HFFc6 (cell line): ENCODE data around the gene RASGRF2. TPM values are rescaled to one million over a fixed set of nuclear protein-coding genes. Genes with fewer than 3 reads are reported as not detected.

Experiments used
- DNase-seq: peaks from one replicate; pipeline ENCODE4 v3.0.0-alpha.2; 2018
- H3K27ac Mint-ChIP-seq: 2 replicates; pipeline ENCODE4 v1.8.0; 2020; ENCODE audit warnings: mild to moderate bottlenecking, mixed read lengths
- H3K27me3 Mint-ChIP-seq: 2 replicates; pipeline ENCODE4 v1.8.0; 2021; ENCODE audit warnings: mild to moderate bottlenecking, moderate library complexity, mixed read lengths; ENCODE audit not compliant: insufficient read depth
- H3K36me3 Mint-ChIP-seq: 2 replicates; pipeline ENCODE4 v1.8.0; 2021; ENCODE audit warnings: low read depth, mixed read lengths
- H3K4me1 Mint-ChIP-seq: 2 replicates; pipeline ENCODE4 v1.8.0; 2020; ENCODE audit warnings: low read depth, mixed read lengths
- H3K4me3 Mint-ChIP-seq: 2 replicates; pipeline ENCODE4 v1.8.0; 2020; ENCODE audit warnings: mild to moderate bottlenecking, moderate library complexity, mixed read lengths
- H3K9me3 Mint-ChIP-seq: 2 replicates; pipeline ENCODE4 v1.8.0; 2020; ENCODE audit warnings: mild to moderate bottlenecking, mixed read lengths
- total RNA-seq, 6 experiments: library from RNA; stranded (reverse); fragmentation: NEBNext Ultra II Directional; extraction: Animal tissue kit (Norgen Biotek cat#: 25700); gene quantifications; 2 replicates in 1 of 6; 3 replicates in 5 of 6; pipeline ENCODE4 v1.2.3, GENCODE V29; 2021
- TF ChIP-seq, protein P1 (sequence below): fragments of 200-600 bp; sonication (generic); IDR thresholded peaks from 2 replicates; pipeline ENCODE4 v1.5.0; 2021; ENCODE audit warnings: antibody characterized with exemption, mild to moderate bottlenecking

The RASGRF2 gene
- total RNA-seq, 6 experiments from 2014 or later: 0.21 to 0.97 (median 0.69) TPM

DNA sequence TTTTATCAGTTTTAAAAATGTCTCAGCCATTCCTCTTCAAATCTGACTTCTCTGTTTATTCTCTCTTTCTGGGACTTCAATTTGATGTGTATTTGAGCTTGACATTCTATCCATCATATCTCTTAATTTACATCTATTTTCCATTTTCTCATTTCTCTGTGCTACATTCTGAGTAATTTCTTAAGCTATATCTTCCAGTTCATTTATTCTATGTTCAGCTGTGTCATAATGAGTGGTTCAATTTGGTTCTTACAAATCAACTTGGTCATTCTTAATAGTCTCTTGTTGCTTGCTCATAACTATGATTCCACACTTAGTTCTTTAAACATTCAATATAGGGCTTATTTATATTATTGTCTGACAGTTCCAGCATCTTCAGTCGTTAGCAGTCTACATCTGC, 289.8 kb downstream of the RASGRF2 start:
- Mint-ChIP-seq H3K4me1 (peaks cover 16% of the 10 kb centered on the region), H3K27me3 (no peaks in the 10 kb centered on the region), H3K27ac (no peak overlapping the region), H3K9me3 (no peaks in the 10 kb centered on the region), H3K4me3 (no peak overlapping the region), H3K36me3 (peaks cover 9% of the 10 kb centered on the region)
- TF ChIP-seq, protein P1, sequence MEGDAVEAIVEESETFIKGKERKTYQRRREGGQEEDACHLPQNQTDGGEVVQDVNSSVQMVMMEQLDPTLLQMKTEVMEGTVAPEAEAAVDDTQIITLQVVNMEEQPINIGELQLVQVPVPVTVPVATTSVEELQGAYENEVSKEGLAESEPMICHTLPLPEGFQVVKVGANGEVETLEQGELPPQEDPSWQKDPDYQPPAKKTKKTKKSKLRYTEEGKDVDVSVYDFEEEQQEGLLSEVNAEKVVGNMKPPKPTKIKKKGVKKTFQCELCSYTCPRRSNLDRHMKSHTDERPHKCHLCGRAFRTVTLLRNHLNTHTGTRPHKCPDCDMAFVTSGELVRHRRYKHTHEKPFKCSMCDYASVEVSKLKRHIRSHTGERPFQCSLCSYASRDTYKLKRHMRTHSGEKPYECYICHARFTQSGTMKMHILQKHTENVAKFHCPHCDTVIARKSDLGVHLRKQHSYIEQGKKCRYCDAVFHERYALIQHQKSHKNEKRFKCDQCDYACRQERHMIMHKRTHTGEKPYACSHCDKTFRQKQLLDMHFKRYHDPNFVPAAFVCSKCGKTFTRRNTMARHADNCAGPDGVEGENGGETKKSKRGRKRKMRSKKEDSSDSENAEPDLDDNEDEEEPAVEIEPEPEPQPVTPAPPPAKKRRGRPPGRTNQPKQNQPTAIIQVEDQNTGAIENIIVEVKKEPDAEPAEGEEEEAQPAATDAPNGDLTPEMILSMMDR: no peak
- DNase-seq: no peak

- Mint-ChIP-seq H3K4me1 (peaks cover 16% of the 10 kb centered on the region), H3K27ac (no peak overlapping the region), H3K36me3 (peaks cover 9% of the 10 kb centered on the region), H3K27me3 (no peaks in the 10 kb centered on the region), H3K9me3 (no peaks in the 10 kb centered on the region), H3K4me3 (no peak overlapping the region)
- TF ChIP-seq, protein P1: no peak
- no peak for DNase-seq
These were observed 291.8 kb downstream of the RASGRF2 start for GRCh38 chr5:81251922-81252321.

- DNase-seq: no peak
- Mint-ChIP-seq H3K4me1 (peaks cover 7% of the 10 kb centered on the region), H3K36me3 (peaks cover 9% of the 10 kb centered on the region), H3K4me3 (no peak overlapping the region), H3K27ac (no peak overlapping the region), H3K9me3 (no peaks in the 10 kb centered on the region), H3K27me3 (no peaks in the 10 kb centered on the region)
- TF ChIP-seq, protein P1: no peak
These were observed 292.7 kb downstream of the RASGRF2 start for GRCh38 chr5:81252904-81253303.

- Mint-ChIP-seq H3K9me3 (no peaks in the 10 kb centered on the region), H3K4me3 (no peak overlapping the region), H3K4me1 (no peaks in the 10 kb centered on the region), H3K27ac (no peak overlapping the region), H3K27me3 (no peaks in the 10 kb centered on the region), H3K36me3 (peaks cover 9% of the 10 kb centered on the region)
- TF ChIP-seq, protein P1: no peak
- no peak for DNase-seq
These were observed 293.7 kb downstream of the RASGRF2 start for GRCh38 chr5:81253875-81254274.

DNA sequence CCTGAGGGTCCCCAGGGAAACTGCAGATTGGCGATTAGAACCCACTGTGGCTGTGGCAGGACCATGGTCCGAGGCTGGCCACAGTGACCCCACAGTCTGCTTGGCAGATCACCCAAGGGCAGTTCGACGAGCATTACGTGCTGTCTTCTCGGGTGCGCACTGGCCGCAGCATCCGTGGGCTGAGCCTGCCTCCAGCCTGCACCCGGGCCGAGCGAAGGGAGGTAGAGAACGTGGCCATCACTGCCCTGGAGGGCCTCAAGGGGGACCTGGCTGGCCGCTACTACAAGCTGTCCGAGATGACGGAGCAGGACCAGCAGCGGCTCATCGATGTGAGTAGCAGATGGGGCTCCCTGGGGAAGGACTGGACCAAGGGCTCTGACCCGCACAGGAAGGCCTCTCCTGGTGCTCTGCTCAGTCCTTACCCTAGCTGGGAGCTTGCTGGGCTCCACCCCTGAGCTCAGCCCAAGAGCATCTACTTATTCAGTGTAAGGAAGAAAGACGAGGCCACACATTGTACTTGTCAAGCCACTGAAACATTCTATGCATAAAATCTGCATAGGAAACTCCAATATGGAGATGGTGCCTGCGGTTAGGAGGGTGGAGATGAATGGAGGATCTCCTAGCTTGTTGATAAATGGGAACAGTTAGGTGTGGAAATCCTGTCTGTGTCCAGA, 294.9 kb downstream of the RASGRF2 start:
- no peak overlapping the region for H3K4me3 Mint-ChIP-seq
- no peaks in the 10 kb centered on the region for H3K4me1 Mint-ChIP-seq
- H3K27ac Mint-ChIP-seq: no peak overlapping the region
- DNase-seq: no peak
- TF ChIP-seq, protein P1: no peak
- H3K9me3 Mint-ChIP-seq: peaks cover 5% of the 10 kb centered on the region
- H3K27me3 Mint-ChIP-seq: no peaks in the 10 kb centered on the region
- H3K36me3 Mint-ChIP-seq: peaks cover 11% of the 10 kb centered on the region
